ENCODE results near the gene MINDY1. TPM values are rescaled to one million over a fixed set of nuclear protein-coding genes. Genes with fewer than 3 reads are reported as not detected.
A peak's percentile ranks its signal among the peaks of the same experiment; 100 is the strongest.

Gene MINDY1
- total RNA-seq, 4 donors from 2014 or later: 28.5 to 36.6 (median 30.8) TPM

DNA sequence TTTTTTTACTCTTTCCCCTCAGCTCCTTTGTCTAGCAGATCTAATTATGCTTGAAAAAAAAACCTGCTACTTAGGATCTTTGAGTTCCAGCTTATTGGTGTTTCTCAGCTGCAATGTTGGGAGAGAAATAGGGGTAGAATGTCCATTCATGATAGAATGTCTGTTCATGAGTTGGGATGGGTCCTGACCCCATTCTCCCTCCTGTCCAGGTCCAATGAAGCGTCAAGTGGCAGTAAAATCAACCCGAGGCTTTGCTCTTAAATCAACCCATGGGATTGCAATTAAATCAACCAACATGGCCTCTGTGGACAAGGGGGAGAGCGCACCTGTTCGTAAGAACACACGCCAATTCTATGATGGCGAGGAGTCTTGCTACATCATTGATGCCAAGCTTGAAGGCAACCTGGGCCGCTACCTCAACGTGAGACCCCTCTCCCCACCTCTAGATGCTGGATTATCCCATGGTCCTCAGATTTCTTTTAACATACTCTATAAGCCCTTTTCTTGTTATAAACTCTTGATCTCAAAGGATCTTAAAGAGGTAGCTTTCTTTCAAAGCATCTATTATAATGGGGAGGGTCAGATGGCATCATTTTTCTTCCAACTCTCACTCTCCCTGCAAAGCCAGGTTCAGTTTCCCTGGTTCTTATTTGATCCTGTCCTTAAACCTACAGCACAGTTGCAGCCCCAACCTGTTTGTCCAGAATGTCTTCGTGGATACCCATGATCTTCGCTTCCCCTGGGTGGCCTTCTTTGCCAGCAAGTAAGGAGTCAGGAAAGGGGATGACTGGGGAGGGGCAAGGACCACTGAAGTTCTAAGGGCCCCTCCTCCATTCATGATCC is 43.2 kb downstream of the MINDY1 start:
- no peak for DNase-seq (ENCODE audit: low spot score in 2 of 2)
- no peak overlapping the region for H3K4me3 ChIP-seq (ENCODE audit: low read depth, poor library complexity, severe bottlenecking)
- no peak for TF ChIP-seq POLR2A (IDR thresholded peaks at IDR 0.05)
- TF ChIP-seq, protein P1, sequence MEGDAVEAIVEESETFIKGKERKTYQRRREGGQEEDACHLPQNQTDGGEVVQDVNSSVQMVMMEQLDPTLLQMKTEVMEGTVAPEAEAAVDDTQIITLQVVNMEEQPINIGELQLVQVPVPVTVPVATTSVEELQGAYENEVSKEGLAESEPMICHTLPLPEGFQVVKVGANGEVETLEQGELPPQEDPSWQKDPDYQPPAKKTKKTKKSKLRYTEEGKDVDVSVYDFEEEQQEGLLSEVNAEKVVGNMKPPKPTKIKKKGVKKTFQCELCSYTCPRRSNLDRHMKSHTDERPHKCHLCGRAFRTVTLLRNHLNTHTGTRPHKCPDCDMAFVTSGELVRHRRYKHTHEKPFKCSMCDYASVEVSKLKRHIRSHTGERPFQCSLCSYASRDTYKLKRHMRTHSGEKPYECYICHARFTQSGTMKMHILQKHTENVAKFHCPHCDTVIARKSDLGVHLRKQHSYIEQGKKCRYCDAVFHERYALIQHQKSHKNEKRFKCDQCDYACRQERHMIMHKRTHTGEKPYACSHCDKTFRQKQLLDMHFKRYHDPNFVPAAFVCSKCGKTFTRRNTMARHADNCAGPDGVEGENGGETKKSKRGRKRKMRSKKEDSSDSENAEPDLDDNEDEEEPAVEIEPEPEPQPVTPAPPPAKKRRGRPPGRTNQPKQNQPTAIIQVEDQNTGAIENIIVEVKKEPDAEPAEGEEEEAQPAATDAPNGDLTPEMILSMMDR (IDR thresholded peaks at IDR 0.05): no peak
- WGBS, 2 donors: 86 to 88% methylated on average over 10 of the region's 10 CpGs
- intact Hi-C loops (cut with DNase I; ENCODE audit: low total_unique reads): no loop called here

GRCh38 chr1:150961756-150962155 is 44.9 kb downstream of the MINDY1 start:
- DNase-seq (ENCODE audit: low spot score in 2 of 2): no peak
- intact Hi-C loops (cut with DNase I; ENCODE audit: low total_unique reads): no loop called here
- H3K4me3 ChIP-seq (ENCODE audit: low read depth, poor library complexity, severe bottlenecking): no peak overlapping the region
- TF ChIP-seq, protein P1 (IDR thresholded peaks at IDR 0.05): no peak
- TF ChIP-seq POLR2A (IDR thresholded peaks at IDR 0.05): no peak
- WGBS, 2 donors: 66 to 67% methylated on average over 4 of the region's 4 CpGs

GRCh38 chr1:150960646-150961045 is 46.1 kb downstream of the MINDY1 start:
- intact Hi-C loops (cut with DNase I; ENCODE audit: low total_unique reads): no loop called here
- no peak overlapping the region for H3K4me3 ChIP-seq (ENCODE audit: low read depth, poor library complexity, severe bottlenecking)
- 96 to 100% methylated on average over 3 to 7 of the region's 7 CpGs for WGBS, 2 donors
- TF ChIP-seq POLR2A (IDR thresholded peaks at IDR 0.05): no peak
- TF ChIP-seq, protein P1 (IDR thresholded peaks at IDR 0.05): no peak
- DNase-seq (ENCODE audit: low spot score in 2 of 2): no peak

- DNase-seq (ENCODE audit: low spot score in 2 of 2): peak in 1 of 2 donors; percentile 52
Observed at GRCh38 chr1:150957666-150958065, 49.0 kb downstream of the MINDY1 start.

DNA sequence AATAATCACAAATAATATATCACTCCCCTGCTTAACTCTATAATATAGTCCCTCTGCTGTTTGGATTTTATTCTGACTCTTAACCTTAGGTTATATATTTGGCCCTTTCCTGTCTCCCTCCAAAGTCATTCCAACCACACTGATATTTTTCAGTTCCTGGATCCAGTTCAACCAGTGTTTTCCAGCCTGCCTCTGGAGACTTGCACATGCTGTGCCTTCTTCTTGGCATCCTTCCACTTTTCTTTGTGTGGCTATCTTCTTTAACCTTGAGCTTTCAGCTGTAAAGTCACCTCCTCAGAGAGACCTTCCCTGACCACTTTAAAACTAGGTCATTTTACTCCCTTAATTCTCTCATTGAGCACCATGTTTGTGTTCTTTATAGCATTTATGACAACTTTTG is 51.4 kb downstream of the MINDY1 start:
- H3K4me3 ChIP-seq (ENCODE audit: low read depth, poor library complexity, severe bottlenecking): no peak overlapping the region
- intact Hi-C loops (cut with DNase I; ENCODE audit: low total_unique reads): no loop called here
- TF ChIP-seq, protein P1 (IDR thresholded peaks at IDR 0.05): no peak
- no peak for TF ChIP-seq POLR2A (IDR thresholded peaks at IDR 0.05)
- no peak for DNase-seq (ENCODE audit: low spot score in 2 of 2)

More at GRCh38 chr1:150957666-150958065, 49.0 kb downstream of the MINDY1 start:
- WGBS, 2 donors: 96 to 98% methylated on average over 11 of the region's 11 CpGs
- no peak overlapping the region for H3K4me3 ChIP-seq (ENCODE audit: low read depth, poor library complexity, severe bottlenecking)
- TF ChIP-seq POLR2A (IDR thresholded peaks at IDR 0.05): no peak
- TF ChIP-seq, protein P1 (IDR thresholded peaks at IDR 0.05): no peak
- intact Hi-C loops (cut with DNase I; ENCODE audit: low total_unique reads): no loop called here
